Stimulated activated CD8-positive, alpha-beta memory T cell treated with anti-CD3 and anti-CD28 coated beads, Interleukin-7, amount 100 ng/mL, for 24 hours (primary cell): ENCODE measurements around the gene CDH12.
"Not testable (repeated sequence)": the region's sequence is repeated elsewhere in the genome, so short reads cannot be mapped to it uniquely, and the experiment has no call there.

ENCODE experiments used
- DNase-seq: peaks from one replicate; pipeline ENCODE4 v3.0.0-alpha.2; 2020; ENCODE audit warnings: low read depth

CDH12 gene

DNA sequence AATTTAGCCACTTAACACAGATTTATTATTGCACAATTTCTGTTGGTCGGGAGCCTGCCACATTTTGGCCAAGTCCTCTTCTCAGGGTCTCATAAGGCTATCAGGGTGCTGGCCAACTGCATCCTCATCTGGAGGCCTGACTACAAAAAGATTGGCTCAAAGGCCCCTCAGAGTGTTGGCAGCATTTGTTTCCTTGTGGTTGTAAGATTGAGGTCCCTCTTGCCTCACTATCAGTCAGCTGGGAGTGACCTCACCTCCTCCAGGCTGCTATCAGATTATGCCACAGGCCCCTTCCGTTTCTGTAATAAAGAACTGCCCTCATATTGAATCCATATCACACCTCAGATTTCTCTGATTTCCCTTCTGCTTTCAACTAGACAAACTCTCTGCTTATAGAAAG is 698.4 kb downstream of the CDH12 start:
- DNase-seq: not testable (repeated sequence)

- DNase-seq: not testable (repeated sequence)
These were observed 701.3 kb downstream of the CDH12 start for GRCh38 chr5:22151801-22152200.

GRCh38 chr5:22140418-22140817 is 712.7 kb downstream of the CDH12 start:
- DNase-seq: not testable (repeated sequence)

- not testable (repeated sequence) for DNase-seq
These were observed 713.4 kb downstream of the CDH12 start for GRCh38 chr5:22139662-22140300.

DNA sequence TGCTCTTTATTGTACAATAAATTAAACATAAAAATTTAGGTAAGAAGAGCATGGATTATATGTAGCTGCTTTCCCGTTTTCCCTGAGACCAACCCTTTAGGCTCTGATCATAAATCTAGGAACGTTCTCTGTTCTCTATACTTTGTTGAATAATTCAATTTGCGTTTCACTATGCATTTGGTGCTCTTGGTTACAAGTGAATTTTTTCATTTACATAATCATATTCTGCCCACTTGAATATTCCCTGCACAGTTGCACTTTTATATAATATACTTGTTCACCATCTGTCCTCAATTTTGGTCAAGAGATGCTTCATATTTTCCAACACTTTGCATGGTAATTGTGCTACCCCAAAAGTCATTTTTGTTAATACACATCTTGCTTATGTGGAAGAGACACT is 741.8 kb downstream of the CDH12 start:
- no peak for DNase-seq

- no peak for DNase-seq
These were observed 743.8 kb downstream of the CDH12 start for GRCh38 chr5:22109315-22109714.

DNA sequence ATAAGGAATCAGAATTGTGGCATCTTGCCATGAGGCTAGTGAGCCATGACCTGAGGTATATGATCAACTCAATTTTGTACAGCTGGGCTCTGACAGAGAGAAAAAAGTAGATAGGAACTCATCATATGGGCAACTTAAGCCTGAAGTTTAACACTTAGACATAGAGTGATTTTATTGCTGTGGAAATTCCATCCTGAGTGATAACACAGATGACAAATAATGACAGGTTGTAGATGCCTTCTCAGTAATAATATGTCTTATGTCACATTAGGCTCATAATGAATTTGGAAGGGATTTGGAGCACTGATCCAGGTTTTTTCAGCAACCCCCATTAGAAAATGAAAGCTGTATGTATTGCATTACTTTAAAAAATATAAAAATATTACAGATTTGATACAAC is 744.6 kb downstream of the CDH12 start:
- no peak for DNase-seq

- DNase-seq: no peak
These were observed 750.3 kb downstream of the CDH12 start for GRCh38 chr5:22102823-22103359.

DNA sequence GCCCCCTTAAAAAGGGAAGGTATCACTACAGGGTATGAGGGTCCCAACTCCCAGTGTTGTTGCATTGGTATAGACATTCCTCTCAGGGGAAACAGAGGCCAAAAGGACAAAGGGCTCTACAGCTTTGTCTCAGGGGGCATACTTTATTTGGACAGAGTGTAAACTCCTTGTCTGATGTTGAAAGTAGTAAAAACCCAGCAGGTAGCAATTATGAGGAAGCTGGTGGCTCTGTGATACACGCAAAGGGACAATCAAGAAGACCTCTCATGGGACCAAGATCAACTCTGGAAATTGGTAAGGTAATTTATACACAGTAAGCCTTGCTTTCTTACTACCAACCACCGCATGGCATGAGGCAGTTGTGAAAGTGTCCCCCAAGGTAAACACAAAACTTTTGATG is 764.6 kb downstream of the CDH12 start:
- DNase-seq: no peak

DNA sequence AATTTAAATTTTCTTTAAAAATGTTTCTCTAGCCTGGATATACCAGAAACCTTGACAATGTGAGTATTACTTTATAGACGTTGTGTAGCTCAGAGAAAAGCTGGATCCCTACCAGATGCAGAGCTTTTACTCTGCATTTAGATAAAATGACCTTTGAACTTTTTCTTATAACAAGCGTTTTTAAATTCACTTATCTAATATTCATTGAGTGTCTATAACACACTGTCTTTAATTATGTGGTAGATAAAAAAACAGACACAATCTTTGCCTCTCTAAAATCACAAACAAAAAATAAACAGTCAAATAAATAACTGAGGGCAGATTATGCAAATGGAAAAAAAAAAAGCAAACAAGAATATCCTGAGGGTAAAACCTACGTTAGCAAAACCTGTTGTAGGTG is 773.6 kb downstream of the CDH12 start:
- no peak for DNase-seq

DNA sequence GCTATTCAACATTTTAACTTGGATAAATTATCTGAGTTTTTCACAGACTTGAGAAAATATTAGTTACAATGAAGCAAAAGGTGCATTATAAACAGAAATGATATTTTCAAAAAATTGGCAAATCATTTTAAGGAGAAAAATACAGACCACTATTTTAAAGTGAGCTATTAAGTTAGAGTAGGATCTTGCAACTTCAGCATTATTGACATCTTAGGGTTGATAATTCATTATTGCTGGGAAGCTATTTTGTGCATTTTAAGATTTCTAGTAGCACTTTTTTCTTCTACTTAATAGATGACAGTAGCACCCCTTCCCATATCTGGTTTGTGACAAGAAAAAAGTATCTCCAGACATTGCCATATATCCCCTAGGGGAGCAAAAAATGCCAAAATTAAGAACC is 774.1 kb downstream of the CDH12 start:
- DNase-seq: no peak

DNA sequence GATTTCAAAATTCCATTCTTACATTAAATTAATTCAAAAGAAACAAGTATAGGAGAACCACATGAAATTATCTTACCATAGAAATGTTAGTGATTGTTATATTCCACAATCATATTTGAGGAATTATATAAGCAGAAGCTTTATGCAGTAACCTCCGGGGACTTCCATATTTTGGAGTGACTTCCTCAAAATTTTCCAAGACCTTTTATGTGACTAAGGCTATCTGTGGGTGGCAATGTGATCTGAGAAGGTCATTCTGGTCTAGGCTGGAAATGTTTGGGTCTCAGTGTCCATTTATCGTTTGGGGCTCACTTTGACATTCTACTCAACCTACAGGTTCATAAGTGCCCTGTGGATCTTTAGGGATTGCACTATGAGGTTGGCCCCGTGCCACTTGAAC is 776.6 kb downstream of the CDH12 start:
- no peak for DNase-seq

DNA sequence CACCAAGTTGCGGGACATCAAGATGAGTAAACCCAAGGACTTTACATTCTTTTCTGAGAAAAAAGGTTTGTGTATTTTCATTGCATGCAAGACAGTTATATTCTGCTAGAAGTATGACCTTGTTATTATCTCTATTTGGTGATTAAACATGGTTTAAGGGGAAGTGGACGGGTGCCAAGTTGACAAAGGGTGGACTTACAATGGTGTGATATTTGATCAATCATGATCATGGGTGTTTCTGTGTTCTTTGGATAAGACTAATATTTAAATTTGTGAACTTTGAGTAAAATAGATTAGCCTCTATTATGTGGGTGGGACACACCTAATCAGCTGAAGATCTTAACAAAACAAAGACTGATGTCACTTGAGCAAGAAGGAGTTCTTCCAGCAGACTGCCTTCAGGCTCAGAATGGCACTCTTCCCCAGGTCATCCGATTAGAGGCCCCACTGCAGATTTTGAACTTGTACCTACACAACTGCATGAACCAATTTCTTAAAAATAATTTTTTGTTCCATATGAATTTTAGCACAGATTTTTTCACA is 782.9 kb downstream of the CDH12 start:
- DNase-seq: no peak

DNA sequence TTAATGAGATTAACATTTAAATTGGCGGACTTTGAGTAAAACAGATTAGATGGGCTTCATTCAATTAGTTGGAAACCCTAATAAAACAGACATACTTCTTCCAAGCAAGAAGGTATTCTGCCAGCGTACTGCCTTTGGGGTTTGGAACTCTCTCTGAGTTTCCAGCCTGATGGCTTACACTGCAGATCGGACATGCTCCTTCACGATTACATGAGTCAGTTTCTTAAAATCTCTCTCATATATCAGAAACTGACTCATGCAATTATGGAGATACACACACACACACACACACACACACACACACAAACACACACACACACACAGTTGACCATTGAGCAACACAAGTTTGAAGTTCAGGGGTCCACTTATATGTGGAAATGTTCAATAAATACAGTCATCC is 789.4 kb downstream of the CDH12 start:
- no peak for DNase-seq

DNA sequence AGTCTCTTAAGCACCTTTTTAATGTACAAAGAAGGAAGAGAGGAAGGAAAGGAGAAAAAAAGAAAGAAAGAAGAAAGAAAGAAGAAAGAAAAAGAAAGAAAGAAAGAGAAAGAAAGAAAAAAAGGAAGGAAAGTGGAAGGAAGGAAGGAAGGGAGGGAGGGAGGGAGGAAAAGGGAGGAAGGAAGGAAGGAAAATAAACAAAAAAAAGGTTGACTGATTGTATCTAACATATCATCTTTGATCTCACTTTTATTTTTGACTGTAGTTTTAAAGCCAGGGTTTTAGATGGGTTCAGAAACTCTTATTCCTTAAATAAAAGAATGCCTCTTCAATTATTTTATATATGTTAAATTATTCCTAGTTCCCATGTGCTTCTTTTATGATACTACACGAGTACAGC is 794.5 kb downstream of the CDH12 start:
- no peak for DNase-seq

DNA sequence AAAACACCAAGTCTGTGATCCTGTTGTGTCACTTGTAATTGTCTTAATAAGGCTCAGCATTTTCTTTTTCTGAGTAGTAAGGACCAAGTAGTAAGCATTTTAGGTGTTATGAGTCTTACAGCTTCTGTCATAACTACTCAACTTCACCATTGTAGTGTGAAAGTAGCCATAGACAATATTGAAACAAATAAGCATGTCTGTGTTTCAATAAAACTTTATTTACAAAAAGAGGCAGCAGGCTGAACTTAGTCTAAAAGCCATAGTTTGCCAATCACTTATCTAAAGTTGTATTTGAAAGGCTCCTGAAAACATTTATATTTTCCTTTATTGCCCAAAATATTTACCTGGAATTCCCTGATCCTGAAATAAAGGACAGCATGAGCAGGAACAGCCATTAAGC is 796.1 kb downstream of the CDH12 start:
- DNase-seq: no peak

GRCh38 chr5:22056601-22057000 is 796.5 kb downstream of the CDH12 start:
- DNase-seq: no peak

GRCh38 chr5:22053195-22053594 is 799.9 kb downstream of the CDH12 start:
- DNase-seq: no peak

GRCh38 chr5:22051881-22052280 is 801.3 kb downstream of the CDH12 start:
- DNase-seq: no peak

DNA sequence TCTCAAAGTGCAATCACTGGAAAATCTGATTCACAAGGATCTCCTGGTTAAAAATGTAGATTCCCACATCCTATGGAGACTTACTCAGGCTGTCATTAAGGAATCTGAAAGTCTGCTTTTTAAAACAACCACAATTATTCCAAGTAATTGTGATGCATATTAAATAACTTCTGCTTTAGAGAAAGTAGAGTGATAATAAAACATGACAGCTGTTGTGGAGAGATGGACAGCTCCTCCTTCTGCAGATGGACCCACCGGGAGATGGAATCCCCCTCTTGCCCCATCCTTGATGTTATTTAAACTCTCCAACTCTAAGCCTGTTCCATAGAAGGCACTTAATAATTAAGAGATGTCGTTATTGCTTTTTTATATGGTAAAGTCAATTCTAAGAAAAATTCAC is 802.2 kb downstream of the CDH12 start:
- no peak for DNase-seq

DNA sequence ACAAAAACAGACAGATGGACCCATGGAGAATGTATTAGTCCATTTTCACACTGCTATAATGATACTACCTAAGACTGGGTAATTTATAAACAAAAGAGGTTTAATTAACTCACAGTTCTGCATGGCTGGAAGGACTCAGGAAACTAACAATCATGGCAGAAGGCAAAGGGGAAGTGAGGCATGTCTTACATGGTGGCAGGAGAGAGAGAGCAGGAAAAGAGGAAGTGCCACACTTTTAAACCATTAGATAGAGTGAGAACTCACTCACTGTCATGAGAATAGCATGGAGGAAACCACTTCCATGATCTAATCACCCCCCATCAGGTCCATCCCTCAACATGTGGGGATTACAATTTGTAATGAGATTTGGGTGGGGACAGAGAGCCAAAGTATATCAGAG is 808.9 kb downstream of the CDH12 start:
- DNase-seq: no peak

- DNase-seq: no peak
These were observed 817.1 kb downstream of the CDH12 start for GRCh38 chr5:22036061-22036460.

DNA sequence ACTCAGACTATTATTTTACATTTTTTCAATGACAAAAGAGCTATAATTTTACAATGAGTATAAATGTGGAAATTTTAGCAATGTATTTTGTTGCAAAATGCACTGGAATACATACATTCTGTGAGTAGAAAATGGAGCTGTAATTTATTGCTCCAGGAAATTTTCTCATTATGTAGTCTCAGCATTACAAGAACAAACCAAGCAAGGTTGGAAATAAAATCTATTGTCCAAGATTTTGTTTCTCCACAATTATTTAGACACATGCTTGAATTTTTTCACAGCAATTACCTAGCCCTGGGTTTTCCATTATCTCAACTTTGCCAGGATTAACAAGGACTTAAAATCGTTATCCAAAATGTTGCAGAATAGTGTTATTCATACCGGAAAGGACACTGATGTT is 820.1 kb downstream of the CDH12 start:
- no peak for DNase-seq

DNA sequence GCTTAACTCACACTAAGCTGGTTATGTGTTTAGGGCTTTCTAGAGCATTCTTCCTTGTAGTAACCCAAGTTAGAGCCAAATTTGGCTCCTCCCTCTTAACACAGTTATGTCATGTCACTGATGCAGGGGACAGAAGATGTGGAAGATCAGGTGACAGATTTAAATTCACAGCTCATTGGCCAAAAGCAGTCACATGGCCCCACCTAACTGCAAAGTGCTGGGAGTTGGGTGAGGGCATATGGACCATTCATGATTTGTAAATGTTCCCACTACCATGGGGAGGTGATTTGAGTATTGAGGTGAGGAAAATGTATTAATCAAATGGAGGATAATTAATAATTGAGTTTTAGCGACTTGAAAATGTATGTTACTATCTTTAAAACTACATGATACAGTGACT is 829.4 kb downstream of the CDH12 start:
- DNase-seq: no peak
